GM19463 (cell line): ENCODE results near the gene RHD.
"Not testable (repeated sequence)": the region's sequence is repeated elsewhere in the genome, so short reads cannot be mapped to it uniquely, and the experiment has no call there.

ENCODE experiments used
- ATAC-seq: cut with Tn5 transposase; IDR thresholded peaks from one replicate; pipeline ENCODE4 v1.9.1; 2021; ENCODE audit warnings: mild to moderate bottlenecking, moderate library complexity; ENCODE audit not compliant: unreplicated experiment

RHD gene

GRCh38 chr1:25272238-25272637 lies at the start of gene RHD:
Gene RHD, plus strand, starts transcription at chr1:25272509. Its CDS starts 39 bp downstream, at chr1:25272548.
- not testable (repeated sequence) for ATAC-seq

- ATAC-seq: no peak
Observed at GRCh38 chr1:25222606-25223005, 49.7 kb upstream of the RHD start.

GRCh38 chr1:25223471-25223870 lies 48.8 kb upstream of the RHD start:
- no peak for ATAC-seq

GRCh38 chr1:25232027-25232865 lies 40.1 kb upstream of the RHD start, which contains the start of gene SYF2:
Gene SYF2, minus strand, starts transcription at chr1:25232502. Its CDS starts 35 bp downstream, at chr1:25232467.
- ATAC-seq: peak; percentile 78

GRCh38 chr1:25232866-25233784 lies 39.2 kb upstream of the RHD start:
- peak; percentile 61 for ATAC-seq

- ATAC-seq: not testable (repeated sequence)
Observed at GRCh38 chr1:25235411-25235810, 36.9 kb upstream of the RHD start.

- not testable (repeated sequence) for ATAC-seq
Observed at GRCh38 chr1:25236261-25236660, 36.0 kb upstream of the RHD start.

GRCh38 chr1:25238046-25238445 lies 34.3 kb upstream of the RHD start:
- ATAC-seq: no peak

GRCh38 chr1:25239681-25240541 lies 32.4 kb upstream of the RHD start:
- peak; percentile 74 for ATAC-seq

GRCh38 chr1:25243907-25244306 lies 28.4 kb upstream of the RHD start:
- ATAC-seq: no peak

GRCh38 chr1:25245393-25245792 lies 26.9 kb upstream of the RHD start:
- ATAC-seq: no peak

GRCh38 chr1:25245809-25246599 lies 26.3 kb upstream of the RHD start:
- no peak for ATAC-seq

GRCh38 chr1:25246600-25247023 lies 25.7 kb upstream of the RHD start:
- peak; percentile 12 for ATAC-seq

GRCh38 chr1:25247024-25247828 lies 25.1 kb upstream of the RHD start, which contains the start of gene RSRP1:
Gene RSRP1, minus strand, starts transcription at chr1:25247454. Its CDS starts 491 bp downstream, at chr1:25246963.
- ATAC-seq: peak; percentile 78

GRCh38 chr1:25247829-25248754 lies 24.2 kb upstream of the RHD start:
- ATAC-seq: peak; percentile 43

- ATAC-seq: no peak
Observed at GRCh38 chr1:25253911-25254310, 18.4 kb upstream of the RHD start.

GRCh38 chr1:25255706-25256577 lies 16.4 kb upstream of the RHD start:
- no peak for ATAC-seq
